HUES64 (cell line): ENCODE data around the gene LAMA3.

Source experiments
- H3K27ac ChIP-seq: 2 replicates; pipeline ENCODE4 v1.7.0; 2013; ENCODE audit warnings: low read depth, low read length, inconsistent platforms
- H3K27me3 ChIP-seq: 2 replicates; pipeline ENCODE4 v1.6.1; 2013; ENCODE audit warnings: mild to moderate bottlenecking, low read length; ENCODE audit not compliant: insufficient read depth
- H3K36me3 ChIP-seq: 2 replicates; pipeline ENCODE4 v1.6.1; 2013; ENCODE audit warnings: mild to moderate bottlenecking, low read length; ENCODE audit not compliant: insufficient read depth
- H3K4me1 ChIP-seq: 2 replicates; pipeline ENCODE4 v1.6.1; 2013; ENCODE audit warnings: mild to moderate bottlenecking, low read length, moderate library complexity; ENCODE audit not compliant: insufficient read depth
- H3K4me3 ChIP-seq: 2 replicates; pipeline ENCODE4 v1.5.1; 2013; ENCODE audit warnings: mild to moderate bottlenecking, low read length, moderate library complexity
- H3K9ac ChIP-seq: 2 replicates; pipeline ENCODE4 v1.6.1; 2013; ENCODE audit warnings: mild to moderate bottlenecking, low read depth, low read length
- H3K9me3 ChIP-seq: 2 replicates; pipeline ENCODE4 v1.6.1; 2013; ENCODE audit warnings: low read depth, low read length; ENCODE audit not compliant: insufficient read depth
- WGBS: fragments of 150-250, 120-280 bp; methylation state at CpG from one replicate; pipeline ENCODE4 v1.1.7; 2013; ENCODE audit warnings: missing lambda C conversion rate; 5-methylcytosine and 5-hydroxymethylcytosine counted together

The LAMA3 gene

GRCh38 chr18:24000613-24001490 is 311.6 kb downstream of the LAMA3 start:
- no peak overlapping the region for H3K9ac ChIP-seq
- 92% methylated on average over 8 of the region's 8 CpGs for WGBS
- H3K27ac ChIP-seq: no peak overlapping the region
- no peaks in the 10 kb centered on the region for H3K4me1 ChIP-seq
- H3K9me3 ChIP-seq: no peaks in the 10 kb centered on the region
- no peaks in the 10 kb centered on the region for H3K27me3 ChIP-seq
- no peaks in the 10 kb centered on the region for H3K36me3 ChIP-seq
- H3K4me3 ChIP-seq: no peak overlapping the region

GRCh38 chr18:24002479-24002878 is 313.2 kb downstream of the LAMA3 start:
- Histone ChIP-seq H3K9me3 (no peaks in the 10 kb centered on the region), H3K27me3 (no peaks in the 10 kb centered on the region), H3K36me3 (no peaks in the 10 kb centered on the region), H3K27ac (no peak overlapping the region), H3K9ac (no peak overlapping the region), H3K4me1 (no peaks in the 10 kb centered on the region), H3K4me3 (no peak overlapping the region)
- WGBS: 92% methylated on average over 3 of the region's 3 CpGs

GRCh38 chr18:24003288-24003687 is 314.0 kb downstream of the LAMA3 start:
- no peaks in the 10 kb centered on the region for H3K27me3 ChIP-seq
- H3K27ac ChIP-seq: no peak overlapping the region
- 72% methylated on average over 3 of the region's 3 CpGs for WGBS
- no peaks in the 10 kb centered on the region for H3K36me3 ChIP-seq
- H3K9ac ChIP-seq: no peak overlapping the region
- H3K4me3 ChIP-seq: no peak overlapping the region
- no peaks in the 10 kb centered on the region for H3K4me1 ChIP-seq
- H3K9me3 ChIP-seq: no peaks in the 10 kb centered on the region

GRCh38 chr18:24003903-24004640 is 314.8 kb downstream of the LAMA3 start:
- Histone ChIP-seq H3K4me1 (no peaks in the 10 kb centered on the region), H3K9me3 (no peaks in the 10 kb centered on the region), H3K27me3 (no peaks in the 10 kb centered on the region), H3K4me3 (no peak overlapping the region), H3K36me3 (no peaks in the 10 kb centered on the region), H3K9ac (no peak overlapping the region), H3K27ac (no peak overlapping the region)
- WGBS: 90% methylated on average over 2 of the region's 2 CpGs
